NCI-H2196 treated with DMSO at 0.1 percent for 48 hours (cell line): ENCODE measurements around the gene LARP1.
"Not testable (repeated sequence)": the region's sequence is repeated elsewhere in the genome, so short reads cannot be mapped to it uniquely, and the experiment has no call there.

Source experiments
- DNase-seq: peaks from one replicate; lab custom pipeline; 2025; ENCODE audit not compliant: unreplicated experiment; lab: John Stamatoyannopoulos, UW

LARP1 gene

DNA sequence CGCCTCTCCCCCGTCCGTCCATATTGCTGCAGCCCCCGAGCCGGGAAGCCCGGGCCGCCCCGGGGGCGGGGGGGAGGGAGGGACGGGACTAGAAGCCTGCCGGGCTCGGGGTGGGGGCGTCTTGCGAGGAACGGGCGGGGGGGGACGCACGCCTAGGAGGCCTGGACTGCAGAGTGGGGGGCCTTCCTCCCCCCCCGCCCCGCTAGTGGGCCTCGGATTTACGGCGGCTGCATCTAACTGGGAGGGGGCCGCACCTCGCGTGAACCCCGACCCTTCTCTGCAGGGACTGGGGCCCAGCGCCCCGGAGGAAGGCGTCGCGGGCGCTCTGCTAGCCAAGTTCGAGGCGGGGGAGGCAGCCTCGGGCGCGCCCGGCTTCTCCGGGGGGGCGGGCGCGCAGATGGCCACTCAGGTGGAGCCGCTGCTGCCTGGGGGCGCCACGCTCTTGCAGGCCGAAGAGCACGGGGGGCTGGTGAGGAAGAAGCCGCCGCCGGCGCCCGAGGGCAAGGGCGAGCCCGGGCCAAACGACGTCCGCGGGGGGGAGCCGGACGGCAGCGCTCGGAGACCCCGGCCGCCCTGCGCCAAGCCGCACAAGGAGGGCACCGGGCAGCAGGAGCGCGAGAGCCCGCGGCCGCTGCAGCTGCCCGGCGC is at the start of gene LARP1:
TSS of gene LARP1 (plus strand) at position 17 of the 648 bp plus-strand sequence. CDS start at position 398, 381 bp downstream.
- DNase-seq: no peak

DNA sequence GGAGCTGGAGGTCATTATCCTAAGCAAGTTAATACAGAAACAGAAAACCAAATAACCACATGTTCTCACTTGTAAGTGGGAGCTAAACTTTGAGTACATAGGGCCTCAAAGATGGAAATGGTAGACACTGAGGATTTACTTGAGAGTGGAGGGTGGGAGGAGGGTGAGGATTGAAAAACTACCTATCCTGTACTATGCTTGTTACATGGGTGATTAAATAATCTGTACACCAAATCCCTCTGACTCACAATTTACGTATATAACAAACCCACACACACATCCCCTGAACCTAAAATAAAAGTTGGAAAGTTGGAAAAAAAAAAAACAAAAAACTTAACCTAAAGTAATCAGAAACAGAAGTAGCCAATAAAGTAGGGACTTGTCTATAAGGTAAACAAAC is 48.8 kb upstream of the LARP1 start:
- no peak for DNase-seq

- no peak for DNase-seq
These were observed 47.5 kb upstream of the LARP1 start for GRCh38 chr5:154707641-154708040.

GRCh38 chr5:154708207-154708606 is 47.0 kb upstream of the LARP1 start:
- DNase-seq: no peak

- no peak for DNase-seq
These were observed 46.3 kb upstream of the LARP1 start for GRCh38 chr5:154708846-154709245.

GRCh38 chr5:154709368-154710305 is 45.5 kb upstream of the LARP1 start:
- no peak for DNase-seq

- DNase-seq: peak; percentile 80
These were observed 42.4 kb upstream of the LARP1 start for GRCh38 chr5:154712518-154713437.

- DNase-seq: no peak
These were observed 41.5 kb upstream of the LARP1 start for GRCh38 chr5:154713615-154714125.

- peak; percentile 27 for DNase-seq
These were observed 40.8 kb upstream of the LARP1 start for GRCh38 chr5:154714266-154714986.

- no peak for DNase-seq
These were observed 33.6 kb upstream of the LARP1 start for GRCh38 chr5:154721481-154722058.

- DNase-seq: no peak
These were observed 33.1 kb upstream of the LARP1 start for GRCh38 chr5:154722097-154722496.

- DNase-seq: no peak
These were observed 32.2 kb upstream of the LARP1 start for GRCh38 chr5:154722936-154723335.

DNA sequence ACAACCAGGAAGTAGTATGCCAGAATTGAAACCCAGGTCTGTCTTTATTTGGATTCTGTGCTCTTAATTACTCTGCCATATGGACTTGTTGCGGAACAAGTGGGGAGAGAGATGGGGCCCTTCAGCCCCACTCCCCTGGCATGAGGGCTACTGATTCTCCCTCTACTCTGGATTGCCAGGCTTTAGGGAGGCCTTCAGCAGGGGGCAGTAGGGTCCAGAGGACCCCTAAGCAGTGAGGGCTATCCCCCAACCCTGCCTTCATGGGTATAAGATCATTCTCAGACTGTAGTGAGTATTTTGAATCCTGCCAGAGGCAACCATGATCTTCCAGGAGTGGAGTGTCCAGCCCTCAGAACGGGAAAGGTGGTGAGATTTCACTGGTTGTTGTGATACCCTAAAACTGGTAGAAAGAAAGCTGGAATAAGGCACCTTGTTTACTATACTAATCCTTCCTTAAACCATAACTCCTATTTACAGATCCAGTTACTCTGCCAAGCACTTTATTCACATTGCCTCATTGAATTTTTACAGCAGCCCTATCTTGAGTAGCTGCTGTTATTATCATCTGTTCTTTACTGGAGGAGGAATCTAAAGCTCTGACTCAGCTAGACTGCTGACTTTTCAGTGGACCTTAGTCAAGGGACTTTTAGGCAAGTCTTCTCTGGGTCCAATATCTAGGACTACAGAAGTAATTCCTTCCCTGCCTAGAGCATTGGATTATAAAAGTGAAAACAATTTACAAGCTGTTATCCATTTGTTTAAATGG is 31.3 kb upstream of the LARP1 start:
- no peak for DNase-seq

- DNase-seq: no peak
These were observed 27.8 kb upstream of the LARP1 start for GRCh38 chr5:154727361-154727760.

DNA sequence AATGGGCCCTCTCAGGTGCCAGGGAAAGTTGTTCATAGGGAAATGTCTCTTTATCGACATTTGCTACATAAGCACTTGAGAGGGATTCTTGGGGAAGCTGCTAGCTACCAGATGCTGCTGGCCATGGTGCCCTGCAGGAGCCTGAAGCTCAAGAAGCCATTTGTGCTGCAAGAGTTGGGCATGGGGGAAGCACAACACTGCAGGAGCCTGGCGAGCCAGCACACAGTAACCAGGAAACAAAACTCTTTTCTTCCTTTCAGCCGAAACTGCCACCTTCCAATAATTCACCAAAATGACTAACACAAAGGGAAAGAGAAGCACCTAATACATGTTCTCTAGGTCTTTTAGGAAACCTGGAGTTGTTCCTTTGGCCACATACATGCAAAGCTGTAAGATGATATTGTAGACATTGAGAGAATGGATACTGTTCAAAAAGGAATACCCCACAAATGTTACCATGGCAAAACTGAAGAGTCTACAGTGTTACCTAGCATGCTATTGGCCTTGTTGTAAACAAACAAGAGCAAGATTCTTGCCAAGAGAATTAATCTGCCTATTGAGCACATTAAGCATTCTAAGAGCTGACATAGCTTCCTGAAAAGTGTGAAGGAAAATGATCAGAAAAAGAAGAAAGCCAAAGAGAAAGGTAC is 26.1 kb upstream of the LARP1 start:
- no peak for DNase-seq

DNA sequence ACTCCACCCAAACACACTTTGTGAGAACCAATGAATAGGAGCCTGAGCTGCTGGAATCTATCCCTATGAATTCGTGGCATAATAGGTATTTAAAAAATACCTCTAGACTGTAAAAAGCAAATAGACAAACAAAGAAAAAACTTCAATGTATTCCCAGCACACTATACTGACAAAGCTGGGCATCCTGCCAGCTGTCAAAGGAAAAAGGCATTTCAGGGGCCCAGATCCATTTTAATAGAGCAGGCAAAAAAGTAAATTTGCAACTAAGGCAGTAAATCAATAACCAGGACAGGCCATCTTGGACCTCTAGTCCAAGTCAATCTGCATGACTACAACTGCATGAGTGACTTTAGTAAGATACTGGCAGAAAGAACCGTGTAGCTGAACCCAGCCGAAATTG is 25.6 kb upstream of the LARP1 start:
- DNase-seq: no peak

- DNase-seq: not testable (repeated sequence)
These were observed 24.4 kb upstream of the LARP1 start for GRCh38 chr5:154730761-154731160.

- no peak for DNase-seq
These were observed 23.0 kb upstream of the LARP1 start for GRCh38 chr5:154732212-154732611.
